GM12875 (cell line): ENCODE data around the gene CAPN5.

Experiments used
- H3K4me3 ChIP-seq: one replicate; pipeline ENCODE4 v1.5.1; 2011; ENCODE audit warnings: low read depth, low read length, control low read depth
- TF ChIP-seq, protein P1 (sequence below): IDR thresholded peaks from 2 replicates; pipeline ENCODE4 v1.5.1; 2011; ENCODE audit warnings: low read depth, mild to moderate bottlenecking, control low read depth, inconsistent platforms, low read length, moderate library complexity, borderline replicate concordance; ENCODE audit not compliant: insufficient read depth

CAPN5 gene

GRCh38 chr11:77175021-77175842 is 108.5 kb downstream of the CAPN5 start:
- TF ChIP-seq, protein P1, sequence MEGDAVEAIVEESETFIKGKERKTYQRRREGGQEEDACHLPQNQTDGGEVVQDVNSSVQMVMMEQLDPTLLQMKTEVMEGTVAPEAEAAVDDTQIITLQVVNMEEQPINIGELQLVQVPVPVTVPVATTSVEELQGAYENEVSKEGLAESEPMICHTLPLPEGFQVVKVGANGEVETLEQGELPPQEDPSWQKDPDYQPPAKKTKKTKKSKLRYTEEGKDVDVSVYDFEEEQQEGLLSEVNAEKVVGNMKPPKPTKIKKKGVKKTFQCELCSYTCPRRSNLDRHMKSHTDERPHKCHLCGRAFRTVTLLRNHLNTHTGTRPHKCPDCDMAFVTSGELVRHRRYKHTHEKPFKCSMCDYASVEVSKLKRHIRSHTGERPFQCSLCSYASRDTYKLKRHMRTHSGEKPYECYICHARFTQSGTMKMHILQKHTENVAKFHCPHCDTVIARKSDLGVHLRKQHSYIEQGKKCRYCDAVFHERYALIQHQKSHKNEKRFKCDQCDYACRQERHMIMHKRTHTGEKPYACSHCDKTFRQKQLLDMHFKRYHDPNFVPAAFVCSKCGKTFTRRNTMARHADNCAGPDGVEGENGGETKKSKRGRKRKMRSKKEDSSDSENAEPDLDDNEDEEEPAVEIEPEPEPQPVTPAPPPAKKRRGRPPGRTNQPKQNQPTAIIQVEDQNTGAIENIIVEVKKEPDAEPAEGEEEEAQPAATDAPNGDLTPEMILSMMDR: no peak
- H3K4me3 ChIP-seq: no peak overlapping the region
